Astrocyte (in vitro differentiated cells and primary cell): ENCODE results near the gene ARHGAP6. TPM values are rescaled to one million over a fixed set of nuclear protein-coding genes. Genes with fewer than 3 reads are reported as not detected.

Source experiments
- DNase-seq: peaks from one replicate; pipeline ENCODE4 v3.0.0-alpha.2; 2010; ENCODE audit warnings: low read depth
- FAIRE-seq: peaks from 2 replicates; lab custom pipeline; 2011; peaks lifted over from hg19 to GRCh38; lab: Jason Lieb, UNC
- H2AFZ ChIP-seq: 2 replicates; pipeline ENCODE4 v1.6.0; 2012; ENCODE audit warnings: low read depth, low read length, inconsistent platforms
- H3K27ac ChIP-seq: 2 replicates; pipeline ENCODE4 v1.5.1; 2011; ENCODE audit warnings: low read depth, low read length, inconsistent platforms
- H3K27me3 ChIP-seq: 2 replicates; pipeline ENCODE4 v1.6.0; 2011; ENCODE audit warnings: low read length, inconsistent platforms; ENCODE audit not compliant: insufficient read depth
- H3K36me3 ChIP-seq: 2 replicates; pipeline ENCODE4 v1.5.1; 2011; ENCODE audit warnings: low read length, inconsistent platforms; ENCODE audit not compliant: insufficient read depth
- H3K4me1 ChIP-seq: 2 replicates; pipeline ENCODE4 v1.5.1; 2011; ENCODE audit warnings: low read length, inconsistent platforms; ENCODE audit not compliant: insufficient read depth
- H3K4me2 ChIP-seq: 2 replicates; pipeline ENCODE4 v1.6.0; 2012; ENCODE audit warnings: low read length, inconsistent platforms
- H3K4me3 ChIP-seq: 2 replicates; pipeline ENCODE4 v1.5.1; 2011; ENCODE audit warnings: low read depth, mild to moderate bottlenecking, low read length, inconsistent platforms; ENCODE audit not compliant: insufficient read depth
- H3K79me2 ChIP-seq: 2 replicates; pipeline ENCODE4 v1.6.0; 2012; ENCODE audit warnings: mild to moderate bottlenecking, low read length, inconsistent platforms; ENCODE audit not compliant: insufficient read depth
- H3K9ac ChIP-seq: 2 replicates; pipeline ENCODE4 v1.6.0; 2012; ENCODE audit warnings: mild to moderate bottlenecking, low read length, inconsistent platforms
- H3K9me3 ChIP-seq: 2 replicates; pipeline ENCODE4 v1.5.1; 2012; ENCODE audit warnings: low read depth, mild to moderate bottlenecking, low read length, inconsistent platforms; ENCODE audit not compliant: insufficient read depth
- H4K20me1 ChIP-seq: 2 replicates; pipeline ENCODE4 v1.6.0; 2012; ENCODE audit warnings: low read length, inconsistent platforms; ENCODE audit not compliant: insufficient read depth
- H3K27ac Mint-ChIP-seq: one replicate; pipeline ENCODE4 v1.8.0; 2021; ENCODE audit warnings: mild to moderate bottlenecking, mixed read lengths; ENCODE audit not compliant: unreplicated experiment
- H3K27me3 Mint-ChIP-seq: one replicate; pipeline ENCODE4 v1.8.0; 2021; ENCODE audit warnings: low read depth, mixed read lengths; ENCODE audit not compliant: unreplicated experiment
- H3K36me3 Mint-ChIP-seq: one replicate; pipeline ENCODE4 v1.8.0; 2021; ENCODE audit warnings: low read depth, mixed read lengths; ENCODE audit not compliant: unreplicated experiment
- H3K4me1 Mint-ChIP-seq: one replicate; pipeline ENCODE4 v1.8.0; 2021; ENCODE audit warnings: low read depth, mixed read lengths; ENCODE audit not compliant: unreplicated experiment
- H3K4me3 Mint-ChIP-seq: one replicate; pipeline ENCODE4 v1.8.0; 2021; ENCODE audit warnings: mild to moderate bottlenecking, moderate library complexity, mixed read lengths; ENCODE audit not compliant: unreplicated experiment
- H3K9me3 Mint-ChIP-seq: one replicate; pipeline ENCODE4 v1.8.0; 2021; ENCODE audit warnings: mild to moderate bottlenecking, mixed read lengths; ENCODE audit not compliant: unreplicated experiment
- EZH2 ChIP-seq: IDR thresholded peaks from 2 replicates; pipeline ENCODE4 v1.6.1; 2012; ENCODE audit warnings: mild to moderate bottlenecking, low read length, inconsistent platforms; ENCODE audit not compliant: insufficient read depth
- total RNA-seq: library from RNA; stranded (reverse); gene quantifications from 2 replicates; pipeline ENCODE4 v1.2.1, GENCODE V29; 2021
- TF ChIP-seq, protein P1 (sequence below): IDR thresholded peaks from 2 replicates; pipeline ENCODE4 v1.5.1; 2011; ENCODE audit warnings: low read depth, mild to moderate bottlenecking, inconsistent platforms, low read length, moderate library complexity; ENCODE audit not compliant: insufficient read depth

Gene ARHGAP6
- total RNA-seq, 1 donor from 2014 or later, result 0.30 TPM

DNA sequence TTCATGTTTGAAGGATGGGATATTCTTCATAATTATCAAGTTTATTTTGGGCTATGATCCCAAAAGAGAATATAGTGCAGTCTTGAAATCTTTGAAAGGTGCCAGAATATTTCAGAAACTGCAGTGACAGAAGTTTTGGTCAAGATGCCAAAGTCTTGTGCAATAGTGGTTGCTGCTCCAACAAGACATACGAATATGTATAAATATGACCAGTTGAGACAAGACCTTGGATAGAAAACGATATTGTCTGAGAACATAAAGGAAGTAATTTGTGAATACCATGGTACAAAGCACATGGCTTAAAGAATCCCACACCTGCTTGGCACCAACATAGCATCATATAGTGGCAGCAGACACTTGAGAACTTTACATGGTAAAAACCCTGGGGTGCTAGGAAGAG lies 421.1 kb downstream of the ARHGAP6 start:
- Histone ChIP-seq H3K36me3 (no peaks in the 10 kb centered on the region), H3K9ac (no peak overlapping the region), H2AFZ (no peak overlapping the region), H4K20me1 (no peaks in the 10 kb centered on the region), H3K27ac (no peak overlapping the region), H3K4me2 (no peak overlapping the region), H3K4me3 (no peak overlapping the region), H3K4me1 (no peaks in the 10 kb centered on the region), H3K79me2 (no peaks in the 10 kb centered on the region), H3K27me3 (no peaks in the 10 kb centered on the region), H3K9me3 (no peaks in the 10 kb centered on the region)
- no peaks in the 10 kb centered on the region for H3K4me1 Mint-ChIP-seq
- no peaks in the 10 kb centered on the region for H3K36me3 Mint-ChIP-seq
- no peak for TF ChIP-seq EZH2
- TF ChIP-seq, protein P1, sequence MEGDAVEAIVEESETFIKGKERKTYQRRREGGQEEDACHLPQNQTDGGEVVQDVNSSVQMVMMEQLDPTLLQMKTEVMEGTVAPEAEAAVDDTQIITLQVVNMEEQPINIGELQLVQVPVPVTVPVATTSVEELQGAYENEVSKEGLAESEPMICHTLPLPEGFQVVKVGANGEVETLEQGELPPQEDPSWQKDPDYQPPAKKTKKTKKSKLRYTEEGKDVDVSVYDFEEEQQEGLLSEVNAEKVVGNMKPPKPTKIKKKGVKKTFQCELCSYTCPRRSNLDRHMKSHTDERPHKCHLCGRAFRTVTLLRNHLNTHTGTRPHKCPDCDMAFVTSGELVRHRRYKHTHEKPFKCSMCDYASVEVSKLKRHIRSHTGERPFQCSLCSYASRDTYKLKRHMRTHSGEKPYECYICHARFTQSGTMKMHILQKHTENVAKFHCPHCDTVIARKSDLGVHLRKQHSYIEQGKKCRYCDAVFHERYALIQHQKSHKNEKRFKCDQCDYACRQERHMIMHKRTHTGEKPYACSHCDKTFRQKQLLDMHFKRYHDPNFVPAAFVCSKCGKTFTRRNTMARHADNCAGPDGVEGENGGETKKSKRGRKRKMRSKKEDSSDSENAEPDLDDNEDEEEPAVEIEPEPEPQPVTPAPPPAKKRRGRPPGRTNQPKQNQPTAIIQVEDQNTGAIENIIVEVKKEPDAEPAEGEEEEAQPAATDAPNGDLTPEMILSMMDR, result no peak
- H3K27ac Mint-ChIP-seq, result no peak overlapping the region
- DNase-seq (no peak), FAIRE-seq (no peak)
- H3K4me3 Mint-ChIP-seq, result no peak overlapping the region
- no peaks in the 10 kb centered on the region for H3K27me3 Mint-ChIP-seq
- no peaks in the 10 kb centered on the region for H3K9me3 Mint-ChIP-seq

DNA sequence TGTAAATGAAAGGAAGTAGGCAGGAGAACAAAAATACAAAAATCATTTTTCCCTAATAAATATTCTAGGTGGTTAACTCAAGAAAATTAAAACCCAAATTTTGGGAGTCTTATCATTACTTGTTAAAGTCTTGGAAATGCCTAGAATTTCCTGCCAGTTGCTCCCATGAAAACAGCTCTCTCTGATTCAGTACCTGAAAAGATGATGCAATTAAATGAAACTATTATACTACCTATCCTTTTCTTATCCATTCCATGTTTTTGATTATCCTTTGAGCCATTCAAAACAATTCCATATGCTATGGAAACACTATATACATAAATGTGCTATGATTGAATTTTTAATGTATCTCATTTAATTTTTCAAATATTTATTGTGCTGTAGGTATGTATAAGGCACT lies 423.0 kb downstream of the ARHGAP6 start:
- Histone ChIP-seq H3K36me3 (no peaks in the 10 kb centered on the region), H3K27me3 (no peaks in the 10 kb centered on the region), H3K9me3 (no peaks in the 10 kb centered on the region), H3K79me2 (no peaks in the 10 kb centered on the region), H3K27ac (no peak overlapping the region), H2AFZ (no peak overlapping the region), H3K4me1 (no peaks in the 10 kb centered on the region), H4K20me1 (no peaks in the 10 kb centered on the region), H3K4me2 (no peak overlapping the region), H3K4me3 (no peak overlapping the region), H3K9ac (no peak overlapping the region)
- H3K9me3 Mint-ChIP-seq, result no peaks in the 10 kb centered on the region
- no peak overlapping the region for H3K4me3 Mint-ChIP-seq
- H3K27ac Mint-ChIP-seq, result no peak overlapping the region
- no peak for FAIRE-seq
- H3K27me3 Mint-ChIP-seq, result no peaks in the 10 kb centered on the region
- H3K36me3 Mint-ChIP-seq, result no peaks in the 10 kb centered on the region
- H3K4me1 Mint-ChIP-seq, result no peaks in the 10 kb centered on the region
- TF ChIP-seq, protein P1, result no peak
- no peak for TF ChIP-seq EZH2
- DNase-seq, result no peak

DNA sequence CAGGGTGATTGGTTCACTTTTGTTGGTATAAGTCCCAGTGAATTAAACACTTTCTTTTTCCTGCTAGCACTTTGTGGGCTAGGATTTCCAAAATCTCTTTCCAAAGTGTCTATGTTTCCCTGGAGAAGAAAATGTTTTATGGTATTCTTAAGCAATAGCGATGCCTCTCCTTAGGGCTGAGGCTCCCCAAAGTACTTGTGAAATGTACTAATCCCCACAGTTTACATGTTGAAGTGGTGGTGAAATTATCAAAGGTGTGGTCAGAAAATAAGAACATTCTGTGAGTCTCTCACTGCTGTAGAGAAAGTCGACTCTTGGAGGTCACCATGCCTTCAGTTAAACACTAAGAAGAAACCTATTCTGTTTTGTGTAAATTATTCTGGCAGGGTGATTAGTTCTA lies 424.0 kb downstream of the ARHGAP6 start:
- Histone ChIP-seq H3K79me2 (no peaks in the 10 kb centered on the region), H3K4me1 (no peaks in the 10 kb centered on the region), H3K27me3 (no peaks in the 10 kb centered on the region), H2AFZ (no peak overlapping the region), H3K27ac (no peak overlapping the region), H4K20me1 (no peaks in the 10 kb centered on the region), H3K4me2 (no peak overlapping the region), H3K36me3 (no peaks in the 10 kb centered on the region), H3K4me3 (no peak overlapping the region), H3K9me3 (no peaks in the 10 kb centered on the region), H3K9ac (no peak overlapping the region)
- TF ChIP-seq, protein P1, result no peak
- TF ChIP-seq EZH2, result no peak
- Mint-ChIP-seq H3K36me3 (no peaks in the 10 kb centered on the region), H3K27me3 (no peaks in the 10 kb centered on the region), H3K4me3 (no peak overlapping the region), H3K9me3 (no peaks in the 10 kb centered on the region), H3K27ac (no peak overlapping the region), H3K4me1 (no peaks in the 10 kb centered on the region)
- no peak for FAIRE-seq
- DNase-seq, result no peak
